ENCODE measurements around the gene GALNT14.
"Not testable (repeated sequence)": the region's sequence is repeated elsewhere in the genome, so short reads cannot be mapped to it uniquely, and the experiment has no call there.

GALNT14 gene

GRCh38 chr2:31138037-31138962 is at the start of gene GALNT14:
GALNT14 (minus strand) TSS chr2:31138440; CDS start chr2:31138086, 354 bp downstream.
- Histone ChIP-seq H3K36me3 (ENCODE audit: control insufficient read depth, insufficient read depth, low read length) (no peaks in the 10 kb centered on the region), H3K9ac (ENCODE audit: low read length) (peak within 1 kb of the TSS; percentile 51), H3K4me1 (ENCODE audit: control insufficient read depth, insufficient read depth, low read length) (peaks cover 7% of the 10 kb centered on the region; the same call in 1 of the 2 replicates), H3K27ac (ENCODE audit: low read depth, low read length) (no peak within 1 kb of the TSS), H3K27me3 (ENCODE audit: control insufficient read depth, insufficient read depth, low read length) (peaks cover 68% of the 10 kb centered on the region), H3K9me3 (ENCODE audit: control insufficient read depth, insufficient read depth, low read depth, low read length) (no peaks in the 10 kb centered on the region), H3K4me3 (ENCODE audit: low read depth, low read length) (peak within 1 kb of the TSS; percentile 72)

GRCh38 chr2:31187166-31187565 is 48.9 kb upstream of the GALNT14 start:
- H3K36me3 ChIP-seq (ENCODE audit: control insufficient read depth, insufficient read depth, low read length), result no peaks in the 10 kb centered on the region
- no peaks in the 10 kb centered on the region for H3K9me3 ChIP-seq (ENCODE audit: control insufficient read depth, insufficient read depth, low read depth, low read length)
- H3K27me3 ChIP-seq (ENCODE audit: control insufficient read depth, insufficient read depth, low read length), result peaks cover 15% of the 10 kb centered on the region
- no peak overlapping the region for H3K27ac ChIP-seq (ENCODE audit: low read depth, low read length)
- no peaks in the 10 kb centered on the region for H3K4me1 ChIP-seq (ENCODE audit: control insufficient read depth, insufficient read depth, low read length)
- no peak overlapping the region for H3K4me3 ChIP-seq (ENCODE audit: low read depth, low read length)
- H3K9ac ChIP-seq (ENCODE audit: low read length), result no peak overlapping the region

- H3K36me3 ChIP-seq (ENCODE audit: control insufficient read depth, insufficient read depth, low read length); H3K9me3 ChIP-seq (ENCODE audit: control insufficient read depth, insufficient read depth, low read depth, low read length); H3K9ac ChIP-seq (ENCODE audit: low read length); H3K4me1 ChIP-seq (ENCODE audit: control insufficient read depth, insufficient read depth, low read length); H3K27ac ChIP-seq (ENCODE audit: low read depth, low read length); H3K4me3 ChIP-seq (ENCODE audit: low read depth, low read length): not testable (repeated sequence)
- H3K27me3 ChIP-seq (ENCODE audit: control insufficient read depth, insufficient read depth, low read length), result peaks cover 15% of the 10 kb centered on the region
Observed at GRCh38 chr2:31183973-31184372, 45.7 kb upstream of the GALNT14 start.

GRCh38 chr2:31176742-31177141 is 38.5 kb upstream of the GALNT14 start:
- H3K27ac ChIP-seq (ENCODE audit: low read depth, low read length), result no peak overlapping the region

GRCh38 chr2:31171142-31171541 is 32.9 kb upstream of the GALNT14 start:
- Histone ChIP-seq H3K9ac (ENCODE audit: low read length) (no peak overlapping the region), H3K36me3 (ENCODE audit: control insufficient read depth, insufficient read depth, low read length) (no peaks in the 10 kb centered on the region), H3K27ac (ENCODE audit: low read depth, low read length) (no peak overlapping the region), H3K27me3 (ENCODE audit: control insufficient read depth, insufficient read depth, low read length) (0 out of 2 replicates have a peak, but pooled peaks cover 7% of the 10 kb centered on the region), H3K4me3 (ENCODE audit: low read depth, low read length) (no peak overlapping the region), H3K4me1 (ENCODE audit: control insufficient read depth, insufficient read depth, low read length) (no peaks in the 10 kb centered on the region), H3K9me3 (ENCODE audit: control insufficient read depth, insufficient read depth, low read depth, low read length) (no peaks in the 10 kb centered on the region)

More at GRCh38 chr2:31176742-31177141, 38.5 kb upstream of the GALNT14 start:
- H3K9me3 ChIP-seq (ENCODE audit: control insufficient read depth, insufficient read depth, low read depth, low read length), result no peaks in the 10 kb centered on the region
- no peaks in the 10 kb centered on the region for H3K4me1 ChIP-seq (ENCODE audit: control insufficient read depth, insufficient read depth, low read length)
- peaks cover 8% of the 10 kb centered on the region; the same call in 1 of the 2 replicates for H3K27me3 ChIP-seq (ENCODE audit: control insufficient read depth, insufficient read depth, low read length)
- no peak overlapping the region for H3K9ac ChIP-seq (ENCODE audit: low read length)
- no peaks in the 10 kb centered on the region for H3K36me3 ChIP-seq (ENCODE audit: control insufficient read depth, insufficient read depth, low read length)
- H3K4me3 ChIP-seq (ENCODE audit: low read depth, low read length), result no peak overlapping the region

GRCh38 chr2:31170071-31170698 is 31.9 kb upstream of the GALNT14 start:
- Histone ChIP-seq H3K4me1 (ENCODE audit: control insufficient read depth, insufficient read depth, low read length) (no peaks in the 10 kb centered on the region), H3K27me3 (ENCODE audit: control insufficient read depth, insufficient read depth, low read length) (0 out of 2 replicates have a peak, but pooled peaks cover 5% of the 10 kb centered on the region), H3K9me3 (ENCODE audit: control insufficient read depth, insufficient read depth, low read depth, low read length) (no peaks in the 10 kb centered on the region), H3K27ac (ENCODE audit: low read depth, low read length) (no peak overlapping the region), H3K9ac (ENCODE audit: low read length) (no peak overlapping the region), H3K36me3 (ENCODE audit: control insufficient read depth, insufficient read depth, low read length) (no peaks in the 10 kb centered on the region), H3K4me3 (ENCODE audit: low read depth, low read length) (no peak overlapping the region)

GRCh38 chr2:31168291-31168690 is 30.1 kb upstream of the GALNT14 start:
- no peak overlapping the region for H3K27ac ChIP-seq (ENCODE audit: low read depth, low read length)
- H3K27me3 ChIP-seq (ENCODE audit: control insufficient read depth, insufficient read depth, low read length), result peaks cover 5% of the 10 kb centered on the region; the same call in 1 of the 2 replicates
- H3K36me3 ChIP-seq (ENCODE audit: control insufficient read depth, insufficient read depth, low read length), result no peaks in the 10 kb centered on the region
- no peaks in the 10 kb centered on the region for H3K4me1 ChIP-seq (ENCODE audit: control insufficient read depth, insufficient read depth, low read length)
- H3K4me3 ChIP-seq (ENCODE audit: low read depth, low read length), result no peak overlapping the region
- H3K9ac ChIP-seq (ENCODE audit: low read length), result no peak overlapping the region
- H3K9me3 ChIP-seq (ENCODE audit: control insufficient read depth, insufficient read depth, low read depth, low read length), result no peaks in the 10 kb centered on the region

GRCh38 chr2:31166925-31167324 is 28.7 kb upstream of the GALNT14 start:
- H3K27ac ChIP-seq (ENCODE audit: low read depth, low read length), result no peak overlapping the region
- no peak overlapping the region for H3K4me3 ChIP-seq (ENCODE audit: low read depth, low read length)
- no peaks in the 10 kb centered on the region for H3K4me1 ChIP-seq (ENCODE audit: control insufficient read depth, insufficient read depth, low read length)

GRCh38 chr2:31163011-31163539 is 24.8 kb upstream of the GALNT14 start:
- Histone ChIP-seq H3K9ac (ENCODE audit: low read length) (no peak overlapping the region), H3K4me1 (ENCODE audit: control insufficient read depth, insufficient read depth, low read length) (no peaks in the 10 kb centered on the region), H3K27ac (ENCODE audit: low read depth, low read length) (no peak overlapping the region), H3K4me3 (ENCODE audit: low read depth, low read length) (no peak overlapping the region), H3K27me3 (ENCODE audit: control insufficient read depth, insufficient read depth, low read length) (no peaks in the 10 kb centered on the region; the same call in 1 of the 2 replicates), H3K36me3 (ENCODE audit: control insufficient read depth, insufficient read depth, low read length) (no peaks in the 10 kb centered on the region), H3K9me3 (ENCODE audit: control insufficient read depth, insufficient read depth, low read depth, low read length) (no peaks in the 10 kb centered on the region)

More at GRCh38 chr2:31166925-31167324, 28.7 kb upstream of the GALNT14 start:
- Histone ChIP-seq H3K27me3 (ENCODE audit: control insufficient read depth, insufficient read depth, low read length) (peaks cover 5% of the 10 kb centered on the region; the same call in 1 of the 2 replicates), H3K9me3 (ENCODE audit: control insufficient read depth, insufficient read depth, low read depth, low read length) (no peaks in the 10 kb centered on the region), H3K36me3 (ENCODE audit: control insufficient read depth, insufficient read depth, low read length) (no peaks in the 10 kb centered on the region), H3K9ac (ENCODE audit: low read length) (no peak overlapping the region)

GRCh38 chr2:31161637-31162036 is 23.4 kb upstream of the GALNT14 start:
- Histone ChIP-seq H3K9ac (ENCODE audit: low read length) (no peak overlapping the region), H3K27me3 (ENCODE audit: control insufficient read depth, insufficient read depth, low read length) (no peaks in the 10 kb centered on the region; the same call in 1 of the 2 replicates), H3K36me3 (ENCODE audit: control insufficient read depth, insufficient read depth, low read length) (no peaks in the 10 kb centered on the region), H3K9me3 (ENCODE audit: control insufficient read depth, insufficient read depth, low read depth, low read length) (no peaks in the 10 kb centered on the region), H3K4me3 (ENCODE audit: low read depth, low read length) (no peak overlapping the region), H3K27ac (ENCODE audit: low read depth, low read length) (no peak overlapping the region), H3K4me1 (ENCODE audit: control insufficient read depth, insufficient read depth, low read length) (no peaks in the 10 kb centered on the region)

- Histone ChIP-seq H3K4me3 (ENCODE audit: low read depth, low read length) (no peak overlapping the region), H3K27me3 (ENCODE audit: control insufficient read depth, insufficient read depth, low read length) (no peaks in the 10 kb centered on the region), H3K27ac (ENCODE audit: low read depth, low read length) (no peak overlapping the region), H3K4me1 (ENCODE audit: control insufficient read depth, insufficient read depth, low read length) (no peaks in the 10 kb centered on the region), H3K9me3 (ENCODE audit: control insufficient read depth, insufficient read depth, low read depth, low read length) (no peaks in the 10 kb centered on the region), H3K36me3 (ENCODE audit: control insufficient read depth, insufficient read depth, low read length) (no peaks in the 10 kb centered on the region), H3K9ac (ENCODE audit: low read length) (no peak overlapping the region)
Observed at GRCh38 chr2:31151501-31151900, 13.3 kb upstream of the GALNT14 start.
